ENCODE results near the gene NEU2. TPM values are rescaled to one million over a fixed set of nuclear protein-coding genes. Genes with fewer than 3 reads are reported as not detected.
"Not testable (repeated sequence)": the region's sequence is repeated elsewhere in the genome, so short reads cannot be mapped to it uniquely, and the experiment has no call there.

NEU2 gene
- total RNA-seq, 1 donor from 2014 or later: not detected

DNA sequence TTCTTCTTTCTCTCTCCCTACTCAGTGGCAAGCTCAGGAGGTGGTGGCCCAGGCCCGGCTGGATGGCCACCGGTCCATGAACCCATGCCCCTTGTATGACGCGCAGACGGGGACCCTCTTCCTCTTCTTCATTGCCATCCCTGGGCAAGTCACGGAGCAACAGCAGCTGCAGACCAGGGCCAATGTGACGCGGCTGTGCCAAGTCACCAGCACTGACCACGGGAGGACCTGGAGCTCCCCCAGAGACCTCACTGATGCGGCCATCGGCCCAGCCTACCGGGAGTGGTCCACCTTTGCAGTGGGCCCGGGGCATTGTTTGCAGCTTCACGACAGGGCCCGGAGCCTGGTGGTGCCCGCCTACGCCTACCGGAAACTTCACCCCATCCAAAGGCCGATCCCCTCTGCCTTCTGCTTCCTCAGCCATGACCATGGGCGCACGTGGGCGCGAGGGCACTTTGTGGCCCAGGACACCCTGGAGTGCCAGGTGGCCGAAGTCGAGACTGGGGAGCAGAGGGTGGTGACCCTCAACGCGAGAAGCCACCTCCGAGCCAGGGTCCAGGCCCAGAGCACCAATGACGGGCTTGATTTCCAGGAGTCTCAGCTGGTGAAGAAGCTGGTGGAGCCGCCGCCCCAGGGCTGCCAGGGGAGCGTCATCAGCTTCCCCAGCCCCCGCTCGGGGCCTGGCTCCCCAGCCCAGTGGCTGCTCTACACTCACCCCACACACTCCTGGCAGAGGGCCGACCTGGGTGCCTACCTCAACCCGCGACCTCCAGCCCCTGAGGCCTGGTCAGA, 1.8 kb downstream of the NEU2 start:
- DNase-seq (ENCODE audit: low read depth): no peak

DNA sequence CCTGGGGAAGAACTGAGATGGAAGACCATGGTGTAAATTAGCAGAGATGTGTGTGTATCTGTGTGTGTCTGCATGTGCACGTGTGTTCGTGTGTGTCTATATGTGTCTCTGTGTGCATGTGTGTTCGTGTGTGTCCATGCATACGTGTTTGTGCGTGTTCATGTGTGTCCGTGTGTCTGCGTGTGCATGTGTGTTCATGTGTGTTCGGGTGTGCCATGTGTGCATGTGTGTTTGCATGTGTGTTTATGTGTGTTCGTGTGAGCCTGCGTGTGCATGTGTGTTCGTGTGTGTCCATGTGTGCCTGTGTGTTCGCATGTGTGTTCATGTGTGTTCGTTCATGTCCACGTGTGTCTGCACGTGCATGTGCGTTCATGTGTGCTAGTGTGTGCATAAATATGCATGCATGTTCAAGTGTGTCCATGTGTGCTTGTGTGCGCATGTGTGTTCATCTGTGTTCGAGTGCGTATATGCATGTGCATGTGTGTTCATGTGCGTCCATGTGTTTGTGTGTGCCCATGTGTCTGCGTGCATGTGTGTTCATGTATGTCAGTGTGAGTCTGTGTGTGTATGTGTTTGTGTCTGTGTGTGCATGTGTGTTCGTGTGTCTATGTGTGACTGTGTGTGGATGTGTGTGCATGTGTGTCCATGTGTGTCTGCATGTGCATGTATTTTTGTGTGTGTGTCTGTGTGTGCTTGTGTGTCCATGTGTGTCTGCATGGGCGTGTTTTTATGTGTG, 3.1 kb downstream of the NEU2 start:
- no peak for DNase-seq (ENCODE audit: low read depth)

DNA sequence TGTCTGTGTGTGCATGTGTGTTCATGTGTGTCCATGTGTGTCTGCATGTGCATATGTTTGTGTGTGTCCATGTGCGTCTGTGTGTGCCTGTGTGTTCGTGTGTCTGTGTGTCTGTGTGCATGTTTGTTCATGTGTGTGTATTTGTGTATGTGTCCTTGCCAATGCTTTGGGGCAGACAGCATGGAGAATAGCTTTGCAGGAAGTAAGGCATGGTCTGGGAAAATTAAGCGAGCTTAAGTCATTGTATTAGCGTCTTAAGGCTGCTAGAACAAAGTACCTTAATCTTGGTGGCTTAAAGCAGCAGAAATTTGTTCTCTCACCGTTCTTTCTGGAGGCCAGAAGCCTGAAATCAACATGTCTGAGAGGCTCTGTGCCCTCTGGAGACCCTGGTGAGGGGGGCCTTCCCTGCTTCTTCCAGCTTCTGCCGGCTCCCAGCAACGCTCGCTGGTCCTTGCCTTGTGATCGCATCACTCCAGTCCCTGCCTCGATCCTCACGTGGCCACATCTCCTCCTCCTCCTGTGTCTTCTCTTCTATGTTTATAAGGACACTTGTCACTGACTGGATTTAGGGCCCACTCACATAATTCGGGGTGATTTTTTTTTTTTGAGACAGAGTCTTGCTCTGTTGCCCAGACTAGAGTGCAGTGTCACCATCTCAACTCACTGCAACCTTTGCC, 3.8 kb downstream of the NEU2 start:
- DNase-seq (ENCODE audit: low read depth): no peak

DNA sequence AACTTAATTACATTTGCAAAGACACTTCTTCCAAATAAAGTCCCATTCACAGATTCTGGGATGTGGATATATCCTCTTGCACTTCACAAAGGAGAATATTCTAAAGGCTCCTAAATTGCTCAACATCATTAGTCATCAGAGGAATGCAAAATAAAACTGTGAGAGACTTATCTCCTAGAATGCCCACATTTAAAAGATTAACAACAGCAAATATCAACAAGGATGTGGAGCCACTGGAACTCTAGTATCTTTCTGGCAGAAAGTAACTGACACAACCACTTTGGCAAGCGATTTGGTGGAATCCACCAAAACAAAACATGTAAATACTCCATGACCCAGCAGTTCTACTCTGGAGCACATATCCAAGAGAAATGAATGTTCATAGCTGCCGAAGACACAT, 4.6 kb downstream of the NEU2 start:
- DNase-seq (ENCODE audit: low read depth): no peak

DNA sequence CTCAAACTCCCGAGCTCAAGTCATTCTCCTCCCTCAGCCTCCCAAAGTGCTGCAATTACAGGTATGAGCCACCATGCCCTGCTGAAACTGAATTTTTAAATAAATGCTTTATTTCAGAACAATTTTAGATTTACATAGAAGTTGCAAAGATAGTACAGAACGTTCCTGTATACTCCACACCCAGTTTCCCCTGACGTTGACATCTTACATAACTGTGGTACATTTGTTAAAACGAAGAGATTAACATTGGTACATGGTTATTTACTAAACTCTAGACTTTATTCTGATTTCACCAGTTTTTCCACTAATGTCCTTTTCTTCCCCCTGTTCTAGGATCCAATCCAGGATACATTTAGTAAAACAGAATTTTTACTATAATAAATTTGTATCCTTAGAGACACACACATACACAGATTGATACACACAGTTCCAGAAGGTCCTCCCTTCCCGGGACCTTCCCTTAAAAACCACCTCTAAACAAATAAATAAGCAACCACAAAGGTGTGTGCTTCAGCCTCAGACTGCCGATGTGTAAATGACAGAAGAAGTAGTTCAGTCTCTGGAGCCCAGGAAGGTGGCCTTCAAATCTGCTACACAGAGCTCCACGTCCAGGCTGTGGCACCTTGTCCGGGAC, 6.9 kb downstream of the NEU2 start:
- DNase-seq (ENCODE audit: low read depth): peak; percentile 36

- DNase-seq (ENCODE audit: low read depth): no peak
These were observed 7.5 kb downstream of the NEU2 start for GRCh38 chr2:233039846-233040530.

DNA sequence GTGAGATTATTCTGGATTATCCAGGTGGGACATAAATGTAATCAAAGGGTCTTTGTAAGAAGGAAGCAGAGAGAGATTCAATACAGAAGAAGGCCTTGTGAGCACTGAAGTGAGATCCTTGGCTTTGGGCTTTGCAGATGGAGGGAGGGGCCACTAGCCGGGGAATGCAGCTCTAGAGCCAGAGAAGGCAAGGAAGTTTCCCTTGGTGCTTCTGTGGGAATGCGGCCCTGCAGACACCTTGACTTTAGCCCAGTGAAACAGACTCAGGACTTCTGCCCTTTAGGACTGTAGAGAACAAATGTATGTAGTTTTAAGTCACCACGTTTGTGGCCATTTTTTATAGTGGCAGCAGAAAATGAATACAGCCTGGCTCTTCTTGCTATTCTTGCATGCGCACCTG, 8.1 kb downstream of the NEU2 start:
- DNase-seq (ENCODE audit: low read depth): no peak

DNA sequence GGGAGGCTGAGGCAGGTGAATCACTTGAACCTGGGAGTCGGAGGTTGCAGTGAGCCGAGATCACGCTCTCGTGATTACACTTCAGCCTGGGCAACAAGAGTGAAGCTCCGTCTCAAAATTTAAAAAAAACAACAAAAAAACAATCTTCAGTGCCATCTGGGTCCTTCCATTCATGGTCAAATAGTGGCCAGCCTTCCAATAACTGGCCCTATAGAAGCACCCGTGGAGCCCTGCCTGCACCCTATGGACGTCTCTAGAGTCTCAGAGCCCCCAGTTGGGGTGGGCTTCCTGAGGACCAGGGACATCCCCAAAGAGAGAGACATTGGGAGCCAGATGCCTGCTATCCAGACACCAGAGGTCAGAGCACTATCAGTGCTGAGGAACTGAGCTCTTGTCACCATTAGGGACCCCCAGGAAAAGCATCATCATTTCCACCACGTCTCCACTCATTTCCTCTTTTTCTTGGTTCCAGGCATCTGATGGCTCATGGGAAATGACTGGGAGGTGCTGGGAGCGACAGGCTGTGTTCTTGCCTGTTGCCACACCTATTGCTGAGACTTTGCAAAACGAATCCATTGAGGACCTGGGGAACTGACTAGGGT, 9.4 kb downstream of the NEU2 start:
- no peak for DNase-seq (ENCODE audit: low read depth)

DNA sequence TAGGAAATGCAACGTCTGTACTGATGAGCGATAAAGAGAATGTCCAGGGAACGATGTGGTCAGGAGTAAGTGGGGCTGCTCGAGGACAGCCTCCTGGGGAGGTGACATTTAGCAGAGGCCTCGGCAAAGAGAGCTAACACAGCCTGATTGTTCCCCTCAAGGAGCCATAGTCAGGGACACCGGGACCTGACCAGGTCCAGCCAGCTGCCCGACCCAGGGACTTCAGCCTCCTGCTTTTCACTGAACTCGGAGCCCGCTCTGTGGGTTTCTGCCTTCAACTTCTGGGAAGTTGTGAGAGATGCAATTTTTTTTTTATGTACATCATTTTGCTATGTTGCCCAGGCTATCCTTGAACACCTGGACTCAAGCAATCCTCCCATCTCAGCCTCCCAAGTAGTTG, 10.1 kb downstream of the NEU2 start:
- DNase-seq (ENCODE audit: low read depth): no peak

DNA sequence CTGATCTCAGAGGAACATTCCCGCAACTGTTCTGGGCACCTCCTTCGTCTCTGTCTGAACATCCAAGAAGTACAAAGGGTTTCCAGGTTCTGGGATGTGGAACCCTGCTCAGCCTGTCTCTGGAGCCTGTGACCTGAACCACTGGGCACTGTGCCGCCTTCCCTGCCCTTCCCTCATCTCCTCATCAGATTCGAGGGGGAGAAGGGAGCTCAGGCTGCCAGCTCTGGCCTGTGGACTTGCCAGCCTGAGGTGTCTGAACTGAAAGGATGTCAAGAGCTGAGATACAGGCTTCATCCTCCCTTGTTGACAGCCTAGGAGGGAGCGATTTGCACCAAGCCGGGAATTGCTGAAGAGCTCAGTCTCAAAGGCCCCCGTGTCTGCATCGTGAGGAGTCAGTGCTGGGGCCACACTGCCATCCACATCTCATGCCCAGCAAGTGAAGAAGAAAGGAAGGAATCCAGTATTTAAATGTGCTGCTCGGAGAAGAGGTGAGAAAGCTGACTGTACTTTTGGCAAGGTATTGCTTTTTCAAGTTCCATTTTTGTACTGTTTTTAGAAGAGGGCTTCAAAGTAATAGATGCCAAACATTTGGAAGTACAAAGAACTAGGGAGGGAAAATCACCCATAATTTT, 12.6 kb downstream of the NEU2 start:
- DNase-seq (ENCODE audit: low read depth): no peak

GRCh38 chr2:233047206-233047605, 14.7 kb downstream of the NEU2 start:
- no peak for DNase-seq (ENCODE audit: low read depth)

DNA sequence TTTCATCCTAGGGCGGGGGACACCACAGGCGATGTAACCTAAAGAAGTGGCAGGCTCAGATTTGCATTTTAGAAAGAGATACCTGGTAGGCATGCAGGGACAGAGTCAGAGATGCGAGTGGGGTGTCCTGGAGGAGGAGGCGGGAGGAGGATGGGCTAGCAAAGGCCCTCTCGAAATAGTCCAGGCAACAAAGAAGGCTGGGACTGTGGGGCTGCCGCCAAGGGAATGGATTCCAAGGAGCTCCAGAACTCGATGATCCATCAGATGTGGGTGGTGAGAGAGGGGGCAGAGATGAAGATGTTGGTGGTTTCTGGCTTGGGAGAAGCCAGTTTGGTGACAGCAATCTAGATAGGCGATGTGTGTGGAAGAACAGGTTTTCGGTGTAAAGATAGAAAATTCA, 15.2 kb downstream of the NEU2 start:
- no peak for DNase-seq (ENCODE audit: low read depth)

DNA sequence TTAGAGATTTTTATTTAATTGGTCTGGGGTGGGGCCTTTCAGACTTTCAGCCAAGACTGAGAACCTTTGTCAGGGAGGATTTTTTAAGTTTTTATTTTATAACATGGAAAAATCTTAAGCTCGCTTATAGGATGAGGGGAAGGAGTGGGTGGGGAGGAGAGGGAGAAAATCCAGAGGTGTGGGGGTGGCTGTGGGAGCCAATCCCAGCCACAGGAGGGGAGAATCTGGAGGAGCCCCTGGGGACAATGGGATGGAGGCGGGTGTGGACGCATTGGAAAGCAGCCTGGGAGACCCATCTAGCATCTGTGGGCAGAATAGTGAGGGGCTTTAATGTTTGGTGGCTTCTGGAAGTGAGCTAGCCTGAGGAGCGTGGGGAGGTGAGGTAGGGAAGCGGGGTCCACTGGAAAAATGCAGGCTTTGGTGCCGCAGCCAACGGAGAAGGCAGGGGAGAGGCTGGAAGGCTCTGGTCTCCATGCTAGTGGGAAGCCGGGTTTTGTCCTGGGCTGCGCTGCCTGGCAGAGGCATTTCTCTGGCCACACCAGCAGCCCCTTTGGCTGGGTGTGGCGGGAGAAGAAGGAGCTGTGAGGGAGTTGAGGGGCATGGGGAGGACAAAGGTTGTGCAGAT, 16.2 kb downstream of the NEU2 start:
- no peak for DNase-seq (ENCODE audit: low read depth)

GRCh38 chr2:233049194-233049761, 16.8 kb downstream of the NEU2 start:
- DNase-seq (ENCODE audit: low read depth): peak; percentile 85

DNA sequence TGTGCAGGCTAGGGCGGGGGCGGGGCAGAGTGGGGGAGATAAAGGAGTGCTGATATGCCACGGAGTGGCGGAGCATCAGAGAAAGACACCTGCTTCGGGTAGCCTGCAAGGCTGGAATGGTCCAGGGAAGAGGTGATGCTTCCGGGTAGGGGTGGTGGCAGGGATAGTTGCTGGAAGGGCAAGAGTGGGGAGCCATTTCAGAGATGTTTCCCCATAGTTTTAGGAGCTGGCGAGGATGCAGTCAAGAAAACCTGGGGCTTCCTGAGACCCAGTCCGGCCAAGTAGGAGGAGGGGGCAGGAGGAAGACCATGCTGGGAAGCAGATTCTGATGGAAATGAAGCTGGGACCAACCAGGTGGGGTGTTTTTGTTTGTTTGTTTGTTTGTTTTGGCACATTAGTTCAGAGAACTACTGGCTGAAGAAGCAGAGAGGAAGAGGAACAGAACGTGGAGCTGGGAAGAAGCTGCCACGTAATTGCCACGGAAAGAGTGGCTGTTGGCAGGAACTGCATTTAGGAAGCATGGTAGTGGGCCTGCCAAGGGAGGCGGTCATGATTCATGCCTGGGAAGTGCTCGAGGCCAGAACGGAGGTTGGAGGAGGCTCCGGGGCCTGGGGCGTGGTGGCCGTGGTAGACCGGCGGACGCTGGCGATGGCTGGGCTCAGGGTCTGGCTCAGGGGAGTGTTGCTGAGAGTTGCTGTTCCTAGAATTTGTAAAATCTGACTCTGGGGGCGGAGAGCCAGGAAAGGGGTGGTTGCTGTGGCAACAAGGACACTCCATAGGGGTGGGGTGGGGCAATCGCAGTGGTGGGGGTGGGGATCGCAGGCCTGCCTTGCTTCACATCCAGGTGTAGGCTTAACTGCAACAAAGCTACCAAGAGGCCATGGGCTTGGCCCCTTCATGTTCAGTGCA, 19.0 kb downstream of the NEU2 start:
- no peak for DNase-seq (ENCODE audit: low read depth)

DNA sequence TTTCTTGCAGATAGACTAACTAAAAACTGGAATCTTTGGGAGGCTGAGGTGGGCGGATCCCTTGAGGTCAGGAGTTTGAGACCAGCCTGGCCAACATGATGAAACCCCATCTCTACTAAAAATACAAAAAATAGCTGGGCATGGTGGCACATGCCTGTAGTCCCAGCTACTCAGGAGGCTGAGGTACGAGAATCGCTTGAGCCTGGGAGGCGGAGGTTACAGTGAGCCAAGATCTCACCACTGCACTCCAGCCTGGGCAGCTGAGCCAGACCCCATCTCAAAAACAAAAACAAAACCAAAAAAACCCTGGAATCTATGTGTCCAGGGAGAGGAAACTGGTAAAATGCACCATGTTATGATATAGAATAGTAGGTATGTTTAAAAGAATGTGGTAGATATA, 20.0 kb downstream of the NEU2 start:
- DNase-seq (ENCODE audit: low read depth): not testable (repeated sequence)

- no peak for DNase-seq (ENCODE audit: low read depth)
These were observed 21.7 kb downstream of the NEU2 start for GRCh38 chr2:233053928-233054784.
